Measurements from ENCODE around the gene C16orf74. TPM values are rescaled to one million over a fixed set of nuclear protein-coding genes. Genes with fewer than 3 reads are reported as not detected.

C16orf74 gene
- total and polyA plus RNA-seq, 3 donors from 2014 or later: 3.8 to 6.0 (median 4.3) TPM

DNA sequence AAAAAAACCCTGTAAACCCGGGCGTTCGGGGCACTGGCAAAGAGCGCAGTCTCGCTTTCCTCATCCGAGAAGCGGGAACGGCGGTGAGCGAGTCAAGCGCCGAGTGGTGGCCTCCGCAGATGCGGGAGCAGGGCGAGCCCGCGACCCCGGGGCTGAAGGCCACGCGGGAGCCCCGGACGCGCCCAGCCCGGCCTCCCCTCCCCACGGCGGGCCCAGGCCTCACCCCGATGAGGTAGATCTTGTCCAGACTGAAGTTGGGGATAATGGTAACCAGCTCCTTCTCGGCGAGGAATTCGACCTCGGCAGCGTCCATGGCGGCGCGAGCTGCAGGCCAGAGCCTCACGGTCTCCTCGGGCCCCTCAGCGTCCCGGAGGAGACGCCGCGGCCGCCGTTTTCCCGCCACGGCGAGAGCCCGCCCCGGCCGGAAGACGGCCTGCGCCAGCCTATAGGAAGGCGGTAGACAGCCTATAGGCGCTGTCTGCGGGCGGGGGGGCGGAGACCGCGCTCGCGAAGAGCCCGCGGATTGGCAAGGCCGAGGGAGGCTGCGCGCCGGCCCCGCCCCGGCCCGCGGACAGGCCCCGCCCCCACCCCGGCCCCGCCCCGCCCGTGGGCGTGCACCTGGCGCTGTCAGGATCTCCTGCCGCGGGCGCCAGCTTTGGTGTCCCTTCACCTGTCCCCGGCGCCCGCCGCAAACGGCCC lies 62.2 kb downstream of the C16orf74 start, which contains the start of gene GINS2:
TSS of gene GINS2 (minus strand) at position 369 of the 699 bp plus-strand sequence. CDS start at position 313, 56 bp downstream.
- Histone ChIP-seq H3K4me1 (no peaks in the 10 kb centered on the region), H3K27ac (no peak within 1 kb of the TSS), H3K27me3 (no peaks in the 10 kb centered on the region), H3K36me3 (ENCODE audit: low read depth, missing control alignments) (no peaks in the 10 kb centered on the region), H3K9me3 (no peaks in the 10 kb centered on the region), H3K4me3 (peak within 1 kb of the TSS; percentile 43 to 53)
- WGBS, 2 donors: 2 to 12% methylated on average over 6 to 59 of the region's 86 CpGs
- DNase-seq: peak; percentile 91
- TF ChIP-seq POLR2A (IDR thresholded peaks at IDR 0.05): no peak
- TF ChIP-seq, protein P1, sequence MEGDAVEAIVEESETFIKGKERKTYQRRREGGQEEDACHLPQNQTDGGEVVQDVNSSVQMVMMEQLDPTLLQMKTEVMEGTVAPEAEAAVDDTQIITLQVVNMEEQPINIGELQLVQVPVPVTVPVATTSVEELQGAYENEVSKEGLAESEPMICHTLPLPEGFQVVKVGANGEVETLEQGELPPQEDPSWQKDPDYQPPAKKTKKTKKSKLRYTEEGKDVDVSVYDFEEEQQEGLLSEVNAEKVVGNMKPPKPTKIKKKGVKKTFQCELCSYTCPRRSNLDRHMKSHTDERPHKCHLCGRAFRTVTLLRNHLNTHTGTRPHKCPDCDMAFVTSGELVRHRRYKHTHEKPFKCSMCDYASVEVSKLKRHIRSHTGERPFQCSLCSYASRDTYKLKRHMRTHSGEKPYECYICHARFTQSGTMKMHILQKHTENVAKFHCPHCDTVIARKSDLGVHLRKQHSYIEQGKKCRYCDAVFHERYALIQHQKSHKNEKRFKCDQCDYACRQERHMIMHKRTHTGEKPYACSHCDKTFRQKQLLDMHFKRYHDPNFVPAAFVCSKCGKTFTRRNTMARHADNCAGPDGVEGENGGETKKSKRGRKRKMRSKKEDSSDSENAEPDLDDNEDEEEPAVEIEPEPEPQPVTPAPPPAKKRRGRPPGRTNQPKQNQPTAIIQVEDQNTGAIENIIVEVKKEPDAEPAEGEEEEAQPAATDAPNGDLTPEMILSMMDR (IDR thresholded peaks at IDR 0.05): no peak
- intact Hi-C loops (cut with DNase I; ENCODE audit: low total_unique reads): no loop called here

DNA sequence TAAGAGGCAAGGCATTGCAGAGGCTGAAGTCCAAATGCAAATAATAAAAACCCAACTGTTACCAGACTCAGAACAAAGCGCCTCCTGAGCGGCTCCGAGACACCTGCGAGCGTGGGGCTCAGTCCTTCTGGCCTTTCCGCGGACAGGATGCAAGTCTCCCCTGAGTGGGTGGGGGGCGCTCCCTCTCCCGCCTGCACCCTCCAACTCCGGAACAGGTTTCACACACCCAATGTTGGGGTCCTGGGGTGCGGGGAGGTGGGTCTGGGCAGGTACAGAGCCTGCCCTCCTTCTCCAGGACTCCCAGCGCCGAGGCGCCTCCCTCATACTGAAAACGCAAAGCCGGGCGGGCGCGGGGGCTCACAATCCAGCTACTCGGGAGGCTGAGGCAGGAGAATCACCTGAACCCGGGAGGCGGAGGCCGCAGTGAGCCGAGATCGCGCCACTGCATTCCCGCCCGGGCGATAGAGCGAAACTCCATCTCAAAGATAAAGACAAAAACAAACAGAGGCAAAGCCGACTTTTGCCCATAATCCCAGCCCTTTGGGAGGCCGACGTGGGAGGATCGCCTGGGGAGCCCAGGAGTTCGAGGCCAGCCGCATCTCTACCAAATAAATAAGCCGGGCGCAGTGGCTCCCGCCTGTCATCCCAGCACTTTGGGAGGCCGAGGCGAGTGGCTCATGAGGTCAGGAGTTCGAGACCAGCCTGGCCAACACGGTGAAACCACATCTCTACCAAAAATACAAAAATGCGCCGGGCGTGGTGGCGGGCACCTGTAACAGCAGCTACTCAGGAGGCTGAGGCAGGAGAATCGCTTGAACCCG lies 63.0 kb downstream of the C16orf74 start:
- no peaks in the 10 kb centered on the region for H3K9me3 ChIP-seq
- no peaks in the 10 kb centered on the region for H3K4me1 ChIP-seq

DNA sequence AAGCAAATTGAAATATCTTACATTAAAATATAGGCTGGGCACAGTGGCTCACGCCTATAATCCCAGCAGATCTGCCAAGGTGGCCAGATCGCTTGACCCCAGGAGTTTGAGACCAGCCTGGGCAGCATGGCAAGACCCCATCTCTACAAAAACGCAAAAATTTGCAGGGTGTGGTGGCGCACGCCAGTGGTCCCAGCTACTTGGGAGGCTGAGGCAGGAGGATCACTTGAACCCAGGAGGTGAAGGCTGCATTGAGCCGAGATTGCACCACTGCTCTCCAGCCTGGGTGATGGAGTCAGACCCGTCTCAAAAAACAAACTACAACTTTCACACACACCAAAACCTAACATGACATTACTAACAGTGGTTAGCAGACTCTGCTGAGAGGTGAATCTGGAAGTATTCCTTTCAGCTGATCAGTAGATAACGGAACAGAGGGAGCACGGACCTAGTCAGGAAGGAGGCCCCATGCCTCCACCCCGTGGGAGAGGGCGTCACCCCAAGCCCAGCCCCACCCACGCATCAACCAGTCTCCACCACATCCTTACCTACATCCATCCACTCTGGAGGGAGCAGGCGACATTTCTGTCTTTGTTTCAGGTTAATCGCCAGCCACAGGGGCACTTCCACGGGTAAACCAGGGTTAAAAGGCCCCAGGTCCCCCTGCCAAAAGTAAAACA lies 63.8 kb downstream of the C16orf74 start:
- Histone ChIP-seq H3K4me1 (no peaks in the 10 kb centered on the region), H3K27ac (no peak overlapping the region)
- no peak for DNase-seq

More for the DNA sequence above, 63.0 kb downstream of the C16orf74 start:
- intact Hi-C loops (cut with DNase I; ENCODE audit: low total_unique reads): no loop called here
- WGBS, 2 donors: 65 to 71% methylated on average over 43 to 49 of the region's 49 CpGs
- peak overlapping the region; percentile 43 to 53 for H3K4me3 ChIP-seq
- TF ChIP-seq, protein P1 (IDR thresholded peaks at IDR 0.05): no peak
- TF ChIP-seq POLR2A (IDR thresholded peaks at IDR 0.05): no peak
- H3K36me3 ChIP-seq (ENCODE audit: low read depth, missing control alignments): no peaks in the 10 kb centered on the region
- H3K27me3 ChIP-seq: no peaks in the 10 kb centered on the region
- H3K27ac ChIP-seq: no peak overlapping the region
- DNase-seq: no peak

DNA sequence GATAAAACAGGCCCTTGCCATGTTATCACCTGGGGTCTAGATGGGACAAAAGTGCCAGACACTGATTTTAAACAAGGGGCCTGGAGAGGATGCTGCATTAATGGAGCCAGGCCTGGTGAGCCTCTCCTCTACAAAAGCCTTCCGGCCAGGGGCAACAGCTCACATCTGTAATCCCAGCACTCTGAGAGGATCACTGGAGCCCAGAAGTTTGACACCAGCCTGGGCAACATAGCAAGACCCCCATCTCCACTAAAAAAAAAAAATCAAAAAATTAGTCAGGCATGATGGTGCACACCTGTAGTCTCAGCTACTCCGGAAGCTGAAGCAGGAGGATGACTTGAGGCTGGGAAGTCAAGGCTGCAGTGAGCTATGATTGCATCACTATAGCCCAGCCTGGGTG lies 65.6 kb downstream of the C16orf74 start:
- H3K27me3 ChIP-seq: no peaks in the 10 kb centered on the region
- intact Hi-C loops (cut with DNase I; ENCODE audit: low total_unique reads): no loop called here
- no peak for DNase-seq
- 94 to 100% methylated on average over 1 to 2 of the region's 2 CpGs for WGBS, 2 donors
- H3K27ac ChIP-seq: no peak overlapping the region
- no peaks in the 10 kb centered on the region for H3K4me1 ChIP-seq
- H3K36me3 ChIP-seq (ENCODE audit: low read depth, missing control alignments): no peaks in the 10 kb centered on the region
- no peak overlapping the region for H3K4me3 ChIP-seq
- no peaks in the 10 kb centered on the region for H3K9me3 ChIP-seq
- no peak for TF ChIP-seq POLR2A (IDR thresholded peaks at IDR 0.05)
- TF ChIP-seq, protein P1 (IDR thresholded peaks at IDR 0.05): no peak

More for the DNA sequence above, 63.8 kb downstream of the C16orf74 start:
- intact Hi-C loops (cut with DNase I; ENCODE audit: low total_unique reads): no loop called here
- no peaks in the 10 kb centered on the region for H3K9me3 ChIP-seq
- H3K36me3 ChIP-seq (ENCODE audit: low read depth, missing control alignments): no peaks in the 10 kb centered on the region
- H3K27me3 ChIP-seq: no peaks in the 10 kb centered on the region
- no peak overlapping the region for H3K4me3 ChIP-seq
- no peak for TF ChIP-seq POLR2A (IDR thresholded peaks at IDR 0.05)
- TF ChIP-seq, protein P1 (IDR thresholded peaks at IDR 0.05): no peak
- 57 to 85% methylated on average over 14 to 15 of the region's 15 CpGs for WGBS, 2 donors
